ENCODE measurements around the gene TMPRSS7.

DNA sequence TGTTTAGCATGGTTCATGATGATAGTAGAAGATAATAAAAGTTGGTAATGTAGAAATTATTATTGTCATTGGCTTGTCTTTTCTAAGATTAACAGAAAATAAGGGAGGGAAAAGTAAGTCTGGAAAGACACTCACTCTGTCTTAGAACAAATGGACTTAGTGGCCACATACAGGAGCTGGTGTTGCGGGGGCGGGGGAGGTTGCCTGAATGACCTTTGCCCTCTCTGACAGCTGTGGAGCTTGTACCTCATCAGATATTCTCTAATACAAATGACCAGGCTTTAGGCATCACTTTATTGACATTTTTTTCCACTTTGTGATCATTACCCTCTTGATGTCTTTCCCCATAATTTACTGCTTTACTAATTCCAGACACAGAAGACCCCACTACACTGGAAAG is 29.9 kb upstream of the TMPRSS7 start:
- TF ChIP-seq, protein P1, sequence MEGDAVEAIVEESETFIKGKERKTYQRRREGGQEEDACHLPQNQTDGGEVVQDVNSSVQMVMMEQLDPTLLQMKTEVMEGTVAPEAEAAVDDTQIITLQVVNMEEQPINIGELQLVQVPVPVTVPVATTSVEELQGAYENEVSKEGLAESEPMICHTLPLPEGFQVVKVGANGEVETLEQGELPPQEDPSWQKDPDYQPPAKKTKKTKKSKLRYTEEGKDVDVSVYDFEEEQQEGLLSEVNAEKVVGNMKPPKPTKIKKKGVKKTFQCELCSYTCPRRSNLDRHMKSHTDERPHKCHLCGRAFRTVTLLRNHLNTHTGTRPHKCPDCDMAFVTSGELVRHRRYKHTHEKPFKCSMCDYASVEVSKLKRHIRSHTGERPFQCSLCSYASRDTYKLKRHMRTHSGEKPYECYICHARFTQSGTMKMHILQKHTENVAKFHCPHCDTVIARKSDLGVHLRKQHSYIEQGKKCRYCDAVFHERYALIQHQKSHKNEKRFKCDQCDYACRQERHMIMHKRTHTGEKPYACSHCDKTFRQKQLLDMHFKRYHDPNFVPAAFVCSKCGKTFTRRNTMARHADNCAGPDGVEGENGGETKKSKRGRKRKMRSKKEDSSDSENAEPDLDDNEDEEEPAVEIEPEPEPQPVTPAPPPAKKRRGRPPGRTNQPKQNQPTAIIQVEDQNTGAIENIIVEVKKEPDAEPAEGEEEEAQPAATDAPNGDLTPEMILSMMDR (IDR thresholded peaks at IDR 0.05): no peak
- TF ChIP-seq POLR2A (IDR thresholded peaks at IDR 0.05): no peak

Measured in body of pancreas (tissue), 4 donors.